ENCODE measurements around the gene ZIC5. TPM values are rescaled to one million over a fixed set of nuclear protein-coding genes. Genes with fewer than 3 reads are reported as not detected.

Gene ZIC5
- total RNA-seq, 2 donors from 2014 or later: 0.09 to 0.45 TPM

DNA sequence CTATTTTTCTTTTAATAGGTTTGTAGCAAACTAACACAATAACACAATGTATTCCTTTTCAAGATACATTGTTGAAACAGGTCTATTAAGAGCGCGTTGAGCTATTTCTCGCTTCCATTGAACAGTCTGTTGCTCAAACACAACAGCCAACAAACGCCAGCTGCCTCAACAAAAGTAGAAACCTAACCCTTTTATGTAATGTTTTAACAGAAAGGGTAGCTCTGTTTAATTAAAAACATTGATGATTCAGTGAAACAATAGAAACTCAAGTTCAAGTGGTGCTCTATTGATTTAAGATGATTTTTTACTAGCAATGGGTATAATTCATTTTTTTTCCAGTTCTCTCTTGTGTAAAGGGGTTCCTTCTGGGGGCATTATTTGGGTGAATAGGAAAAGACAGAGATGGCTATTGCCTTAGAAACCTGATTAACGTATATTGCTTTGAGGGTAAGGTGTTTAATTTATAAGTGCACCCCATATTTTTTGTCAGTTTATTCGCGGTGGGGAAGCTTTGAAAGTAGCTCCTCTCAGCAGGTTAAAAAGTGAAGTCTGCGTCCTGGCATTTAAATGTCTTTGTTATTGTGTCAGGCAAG, 24.9 kb upstream of the ZIC5 start:
- intact Hi-C loops (cut with DNase I): no loop called here
- DNase-seq (ENCODE audit: low spot score): no peak
- no peaks in the 10 kb centered on the region for H3K36me3 ChIP-seq
- 21% methylated on average over 8 of the region's 8 CpGs for WGBS
- H3K27me3 ChIP-seq (replicated peaks; ENCODE audit: insufficient read depth): peaks cover 58% of the 10 kb centered on the region
- no peak overlapping the region for H3K27ac ChIP-seq
- no peaks in the 10 kb centered on the region for H3K9me3 ChIP-seq
- no peak overlapping the region for H3K4me3 ChIP-seq
- no peak for TF ChIP-seq POLR2AphosphoS5 (IDR thresholded peaks at IDR 0.05)
- no peak for TF ChIP-seq POLR2A (IDR thresholded peaks at IDR 0.05)
- TF ChIP-seq, protein P1, sequence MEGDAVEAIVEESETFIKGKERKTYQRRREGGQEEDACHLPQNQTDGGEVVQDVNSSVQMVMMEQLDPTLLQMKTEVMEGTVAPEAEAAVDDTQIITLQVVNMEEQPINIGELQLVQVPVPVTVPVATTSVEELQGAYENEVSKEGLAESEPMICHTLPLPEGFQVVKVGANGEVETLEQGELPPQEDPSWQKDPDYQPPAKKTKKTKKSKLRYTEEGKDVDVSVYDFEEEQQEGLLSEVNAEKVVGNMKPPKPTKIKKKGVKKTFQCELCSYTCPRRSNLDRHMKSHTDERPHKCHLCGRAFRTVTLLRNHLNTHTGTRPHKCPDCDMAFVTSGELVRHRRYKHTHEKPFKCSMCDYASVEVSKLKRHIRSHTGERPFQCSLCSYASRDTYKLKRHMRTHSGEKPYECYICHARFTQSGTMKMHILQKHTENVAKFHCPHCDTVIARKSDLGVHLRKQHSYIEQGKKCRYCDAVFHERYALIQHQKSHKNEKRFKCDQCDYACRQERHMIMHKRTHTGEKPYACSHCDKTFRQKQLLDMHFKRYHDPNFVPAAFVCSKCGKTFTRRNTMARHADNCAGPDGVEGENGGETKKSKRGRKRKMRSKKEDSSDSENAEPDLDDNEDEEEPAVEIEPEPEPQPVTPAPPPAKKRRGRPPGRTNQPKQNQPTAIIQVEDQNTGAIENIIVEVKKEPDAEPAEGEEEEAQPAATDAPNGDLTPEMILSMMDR (IDR thresholded peaks at IDR 0.05): no peak
- H3K4me1 ChIP-seq (replicated peaks): no peaks in the 10 kb centered on the region

DNA sequence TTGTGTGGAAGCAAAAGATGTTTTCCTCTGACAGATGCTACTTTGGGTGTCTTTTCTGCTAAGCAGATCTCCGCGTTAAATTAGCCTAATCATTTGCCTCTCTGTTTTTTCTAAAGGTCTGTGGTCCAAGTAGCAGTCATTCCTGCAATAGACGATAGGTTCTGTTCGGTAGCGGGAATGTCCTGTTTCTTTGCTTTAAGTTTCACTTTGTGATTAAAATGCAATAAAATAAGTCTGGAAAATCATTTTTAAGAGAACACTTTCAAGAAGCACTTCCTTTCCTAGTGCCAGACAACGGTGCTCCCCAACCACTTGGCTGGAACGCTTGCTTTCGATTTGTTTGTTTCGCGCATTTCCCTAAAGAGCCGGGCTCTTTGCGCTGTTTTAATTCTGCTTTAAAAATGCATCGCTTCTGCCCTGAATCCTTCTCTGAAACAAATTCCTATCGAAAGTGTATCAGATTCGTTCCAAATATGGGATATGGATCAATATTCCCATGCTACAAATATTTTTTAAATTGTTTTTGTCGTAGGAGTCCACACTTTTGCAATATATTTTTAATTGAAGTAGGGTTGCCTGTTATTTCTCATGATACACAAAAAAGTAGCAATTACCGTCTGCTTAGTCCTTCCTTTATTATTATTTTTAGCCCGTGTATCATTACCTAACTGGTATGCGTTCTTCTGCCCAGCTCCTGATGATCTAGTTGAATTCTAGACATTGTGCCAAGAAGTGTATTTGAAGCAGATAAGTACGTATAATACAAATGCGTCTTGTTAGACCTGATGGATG, 24.2 kb upstream of the ZIC5 start:
- no peak for DNase-seq (ENCODE audit: low spot score)

DNA sequence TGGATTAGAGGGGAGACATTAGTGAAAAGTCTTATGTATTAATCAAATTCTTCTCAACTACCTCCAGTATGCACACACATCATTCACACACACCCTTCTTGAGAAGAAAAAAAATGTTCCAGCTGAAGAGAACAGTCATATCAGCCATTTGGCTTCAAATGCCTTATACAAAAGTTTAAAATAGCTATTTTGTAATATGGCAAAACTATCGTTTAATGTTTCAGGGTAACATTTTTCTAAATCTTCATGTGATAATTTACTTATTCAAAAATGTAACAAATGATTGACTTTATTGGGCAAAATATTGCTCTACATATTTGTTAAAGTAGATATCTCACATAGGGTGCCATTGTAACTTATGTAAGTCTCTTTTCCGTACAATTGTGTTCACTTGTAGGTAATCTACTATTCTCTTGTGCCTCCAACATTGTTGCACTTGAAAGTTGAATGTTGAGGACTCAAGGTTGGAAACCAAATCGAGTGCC, 23.6 kb upstream of the ZIC5 start:
- no peaks in the 10 kb centered on the region for H3K36me3 ChIP-seq
- no peaks in the 10 kb centered on the region for H3K4me1 ChIP-seq (replicated peaks)
- H3K4me3 ChIP-seq: no peak overlapping the region
- H3K27ac ChIP-seq: no peak overlapping the region
- 27% methylated on average over 3 of the region's 3 CpGs for WGBS
- intact Hi-C loops (cut with DNase I): no loop called here
- no peak for TF ChIP-seq POLR2A (IDR thresholded peaks at IDR 0.05)
- TF ChIP-seq POLR2AphosphoS5 (IDR thresholded peaks at IDR 0.05): no peak
- TF ChIP-seq, protein P1 (IDR thresholded peaks at IDR 0.05): no peak
- H3K9me3 ChIP-seq: no peaks in the 10 kb centered on the region
- H3K27me3 ChIP-seq (replicated peaks; ENCODE audit: insufficient read depth): peaks cover 71% of the 10 kb centered on the region
- no peak for DNase-seq (ENCODE audit: low spot score)

More for the DNA sequence above, 24.2 kb upstream of the ZIC5 start:
- H3K27me3 ChIP-seq (replicated peaks; ENCODE audit: insufficient read depth): peaks cover 65% of the 10 kb centered on the region
- H3K27ac ChIP-seq: no peak overlapping the region
- no peaks in the 10 kb centered on the region for H3K36me3 ChIP-seq
- WGBS: 9% methylated on average over 21 of the region's 21 CpGs
- intact Hi-C loops (cut with DNase I): no loop called here
- no peak overlapping the region for H3K4me3 ChIP-seq
- no peak for TF ChIP-seq POLR2A (IDR thresholded peaks at IDR 0.05)
- TF ChIP-seq, protein P1 (IDR thresholded peaks at IDR 0.05): no peak
- peak; percentile 31 for TF ChIP-seq POLR2AphosphoS5 (IDR thresholded peaks at IDR 0.05)
- no peaks in the 10 kb centered on the region for H3K4me1 ChIP-seq (replicated peaks)
- no peaks in the 10 kb centered on the region for H3K9me3 ChIP-seq

DNA sequence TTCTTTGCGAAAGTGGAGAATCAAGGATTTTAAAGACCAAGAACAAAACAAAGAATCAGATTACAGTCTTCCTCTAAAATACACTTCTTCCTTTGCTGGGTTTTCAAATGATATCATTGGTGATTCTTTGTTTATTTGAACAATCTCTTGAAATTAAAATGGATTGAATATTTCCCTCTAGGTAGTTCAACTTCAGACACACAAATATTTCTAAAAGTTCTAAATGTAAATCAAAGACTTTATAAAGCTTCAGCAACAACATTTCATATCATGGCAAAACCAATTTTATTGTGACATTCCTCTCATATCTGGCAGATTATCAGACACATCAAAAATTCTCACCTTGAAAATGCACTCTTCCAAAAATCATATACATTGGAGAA, 23.1 kb upstream of the ZIC5 start:
- Histone ChIP-seq H3K4me3 (no peak overlapping the region), H3K27ac (no peak overlapping the region), H3K4me1 (replicated peaks) (no peaks in the 10 kb centered on the region), H3K27me3 (replicated peaks; ENCODE audit: insufficient read depth) (peaks cover 76% of the 10 kb centered on the region), H3K36me3 (no peaks in the 10 kb centered on the region), H3K9me3 (no peaks in the 10 kb centered on the region)
- intact Hi-C loops (cut with DNase I): no loop called here
- DNase-seq (ENCODE audit: low spot score): no peak
- TF ChIP-seq, protein P1 (IDR thresholded peaks at IDR 0.05): no peak
- no peak for TF ChIP-seq POLR2A (IDR thresholded peaks at IDR 0.05)
- no peak for TF ChIP-seq POLR2AphosphoS5 (IDR thresholded peaks at IDR 0.05)
- 14% methylated on average over 1 of the region's 1 CpG for WGBS

Measured in prostate gland (tissue), 2 donors.